Epithelial cell of proximal tubule (primary cell): ENCODE measurements around the gene CARNS1. TPM values are rescaled to one million over a fixed set of nuclear protein-coding genes. Genes with fewer than 3 reads are reported as not detected.

Experiments
- DNase-seq: peaks from one replicate; pipeline ENCODE4 v3.0.0-alpha.2; 2011; ENCODE audit warnings: low read depth
- H3K4me3 ChIP-seq: 2 replicates; pipeline ENCODE4 v1.5.1; 2011; ENCODE audit warnings: low read depth, mild to moderate bottlenecking, low read length
- total RNA-seq: library from RNA; depleted of rRNA; stranded (reverse); fragments of >200 nt; gene quantifications from 2 replicates; pipeline ENCODE4 v1.2.3, GENCODE V29; 2015
- TF ChIP-seq, protein P1 (sequence below): conservative IDR thresholded peaks from 2 replicates; pipeline ENCODE4 v1.5.1; 2012; ENCODE audit warnings: low read depth, mild to moderate bottlenecking, low read length

CARNS1 gene
- total RNA-seq, 1 donor from 2014 or later, result 0.23 TPM

DNA sequence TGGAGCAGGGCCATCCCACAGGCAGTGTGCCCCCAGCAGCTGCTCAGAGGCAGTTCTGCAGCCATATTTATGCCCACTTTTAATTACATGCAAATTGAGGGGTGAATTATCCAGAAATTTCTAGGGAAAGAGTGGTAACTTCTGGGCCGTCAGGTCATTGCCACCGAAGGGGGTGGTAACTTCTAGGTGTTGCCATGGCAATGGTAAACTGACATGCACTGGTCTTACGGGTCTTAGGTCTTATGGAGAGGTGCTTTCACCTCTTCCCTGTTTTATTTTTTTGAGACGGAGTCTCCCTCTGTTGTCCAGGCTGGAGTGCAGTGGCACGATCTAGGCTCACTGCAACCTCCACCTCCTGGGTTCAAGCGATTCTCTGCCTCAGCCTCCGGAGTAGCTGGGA is 57.4 kb downstream of the CARNS1 start:
- no peak for DNase-seq
- TF ChIP-seq, protein P1, sequence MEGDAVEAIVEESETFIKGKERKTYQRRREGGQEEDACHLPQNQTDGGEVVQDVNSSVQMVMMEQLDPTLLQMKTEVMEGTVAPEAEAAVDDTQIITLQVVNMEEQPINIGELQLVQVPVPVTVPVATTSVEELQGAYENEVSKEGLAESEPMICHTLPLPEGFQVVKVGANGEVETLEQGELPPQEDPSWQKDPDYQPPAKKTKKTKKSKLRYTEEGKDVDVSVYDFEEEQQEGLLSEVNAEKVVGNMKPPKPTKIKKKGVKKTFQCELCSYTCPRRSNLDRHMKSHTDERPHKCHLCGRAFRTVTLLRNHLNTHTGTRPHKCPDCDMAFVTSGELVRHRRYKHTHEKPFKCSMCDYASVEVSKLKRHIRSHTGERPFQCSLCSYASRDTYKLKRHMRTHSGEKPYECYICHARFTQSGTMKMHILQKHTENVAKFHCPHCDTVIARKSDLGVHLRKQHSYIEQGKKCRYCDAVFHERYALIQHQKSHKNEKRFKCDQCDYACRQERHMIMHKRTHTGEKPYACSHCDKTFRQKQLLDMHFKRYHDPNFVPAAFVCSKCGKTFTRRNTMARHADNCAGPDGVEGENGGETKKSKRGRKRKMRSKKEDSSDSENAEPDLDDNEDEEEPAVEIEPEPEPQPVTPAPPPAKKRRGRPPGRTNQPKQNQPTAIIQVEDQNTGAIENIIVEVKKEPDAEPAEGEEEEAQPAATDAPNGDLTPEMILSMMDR, result no peak
- H3K4me3 ChIP-seq, result no peak overlapping the region

Other genes with a start within 250 kb of the CARNS1 start
- 46.8 and 66.4 TPM in 2 replicates for gene GRK2, start 149.2 kb upstream of the CARNS1 start, total RNA-seq
- 31.6 and 32.3 TPM in 2 replicates for gene ANKRD13D, start 126.4 kb upstream of the CARNS1 start, total RNA-seq
- 28.4 and 30.4 TPM in 2 replicates for gene SSH3, start 112.1 kb upstream of the CARNS1 start, total RNA-seq
- gene POLD4, start 62.1 kb upstream of the CARNS1 start, total RNA-seq, result 68.1 and 174 TPM in 2 replicates
- gene CLCF1, start 42.1 kb upstream of the CARNS1 start, total RNA-seq, result 23.8 and 44.6 TPM in 2 replicates
- 13.9 and 20.9 TPM in 2 replicates for gene RAD9A, start 23.7 kb upstream of the CARNS1 start, total RNA-seq
- gene PPP1CA, start 13.8 kb upstream of the CARNS1 start, total RNA-seq, result 359 and 365 TPM in 2 replicates
- 0.14 and 0.17 TPM in 2 replicates for gene TBC1D10C, start 11.6 kb upstream of the CARNS1 start, total RNA-seq
- gene RPS6KB2, start 12.8 kb downstream of the CARNS1 start, total RNA-seq, result 64.1 and 72.9 TPM in 2 replicates
- 1.5 and 3.6 TPM in 2 replicates for gene PTPRCAP, start 22.0 kb downstream of the CARNS1 start, total RNA-seq
- gene CORO1B, start 27.8 kb downstream of the CARNS1 start, total RNA-seq, result 88.8 and 137 TPM in 2 replicates
- gene GPR152, start 37.1 kb downstream of the CARNS1 start, total RNA-seq, result not detected in 2 replicates
- gene CABP4, start 39.7 kb downstream of the CARNS1 start, total RNA-seq, result not detected in 2 replicates
- 26.1 and 74.0 TPM in 2 replicates for gene TMEM134, start 53.6 kb downstream of the CARNS1 start, total RNA-seq
- 62.0 and 63.4 TPM in 2 replicates for gene AIP, start 67.3 kb downstream of the CARNS1 start, total RNA-seq
- gene PITPNM1, start 89.7 kb downstream of the CARNS1 start, total RNA-seq, result 58.9 and 74.1 TPM in 2 replicates
- 129 and 165 TPM in 2 replicates for gene CDK2AP2, start 92.5 kb downstream of the CARNS1 start, total RNA-seq
- gene CABP2, start 107.8 kb downstream of the CARNS1 start, total RNA-seq, result not detected in 2 replicates
- gene GSTP1, start 168.1 kb downstream of the CARNS1 start, total RNA-seq, result 2,620 and 3,355 TPM in 2 replicates
- gene NDUFV1, start 191.3 kb downstream of the CARNS1 start, total RNA-seq, result 226 and 258 TPM in 2 replicates
- gene NUDT8, start 214.3 kb downstream of the CARNS1 start, total RNA-seq, result 23.4 and 29.3 TPM in 2 replicates
- gene TBX10, start 224.1 kb downstream of the CARNS1 start, total RNA-seq, result not detected in 2 replicates
- not detected in 2 replicates for gene ACY3, start 235.1 kb downstream of the CARNS1 start, total RNA-seq